Suprapubic skin (tissue), 4 donors: ENCODE measurements around the gene PCDHGC4. TPM values are rescaled to one million over a fixed set of nuclear protein-coding genes. Genes with fewer than 3 reads are reported as not detected.
A peak's percentile ranks its signal among the peaks of the same experiment; 100 is the strongest.

Experiments
- DNase-seq, 2 donors: peaks; one replicate each; pipeline ENCODE4 v3.0.0-alpha.2; 2019; ENCODE audit warnings: low spot score in 2 of 2
- H3K27ac ChIP-seq: fragments of 200-600 bp; sonication (generic); one replicate; pipeline ENCODE4 v1.5.1; 2019
- H3K27me3 ChIP-seq: fragments of 200-600 bp; sonication (generic); one replicate; pipeline ENCODE4 v1.5.1; 2019
- H3K36me3 ChIP-seq: fragments of 200-600 bp; sonication (generic); one replicate; pipeline ENCODE4 v1.5.1; 2019
- H3K4me1 ChIP-seq: fragments of 200-600 bp; sonication (generic); one replicate; pipeline ENCODE4 v1.5.1; 2019
- H3K4me3 ChIP-seq: fragments of 200-600 bp; sonication (generic); one replicate; pipeline ENCODE4 v1.5.1; 2019; ENCODE audit warnings: mild to moderate bottlenecking
- H3K9me3 ChIP-seq: fragments of 200-600 bp; sonication (generic); one replicate; pipeline ENCODE4 v1.5.1; 2019
- CTCF ChIP-seq, 2 donors: fragments of 200-600 bp in 1 of 2; fragments of 450-650 bp in 1 of 2; sonication (generic) in 1 of 2; IDR thresholded peaks; one replicate each; pipeline ENCODE4 v1.5.1; 2016 to 2019; ENCODE audit warnings: antibody characterized with exemption in 2 of 2, mild to moderate bottlenecking in 1 of 2, moderate library complexity in 1 of 2
- EP300 ChIP-seq: sonication (generic); formaldehyde crosslinking; IDR thresholded peaks from one replicate; pipeline ENCODE4 v1.6.1; 2017; ENCODE audit warnings: antibody characterized with exemption
- POLR2A ChIP-seq, 2 donors: fragments of 450-650 bp; IDR thresholded peaks; one replicate each; pipeline ENCODE4 v1.6.1; 2017; ENCODE audit warnings: antibody characterized with exemption in 2 of 2, mild to moderate bottlenecking in 2 of 2, moderate library complexity in 2 of 2
- POLR2AphosphoS5 ChIP-seq, 3 donors: sonication (generic); formaldehyde crosslinking; IDR thresholded peaks; one replicate each; pipeline ENCODE4 v1.6.1; 2017; ENCODE audit warnings: antibody characterized with exemption in 3 of 3
- WGBS: methylation state at CpG from one replicate; pipeline ENCODE4 v1.1.5; 2018; 5-methylcytosine and 5-hydroxymethylcytosine counted together
- total RNA-seq, 4 donors: library from RNA; depleted of rRNA; stranded (reverse); fragments of >200 nt; gene quantifications; one replicate each; pipeline ENCODE4 v1.1.0, GENCODE V29; 2016

The PCDHGC4 gene
- total RNA-seq, 4 donors from 2014 or later = 2.7 to 30.6 (median 15.0) TPM

GRCh38 chr5:141529873-141530272 is 45.0 kb downstream of the PCDHGC4 start:
- WGBS = 96% methylated on average over 7 of the region's 7 CpGs
- peaks cover 40% of the 10 kb centered on the region for H3K36me3 ChIP-seq
- H3K9me3 ChIP-seq = no peaks in the 10 kb centered on the region
- H3K4me3 ChIP-seq = no peak overlapping the region
- peaks cover 39% of the 10 kb centered on the region for H3K4me1 ChIP-seq
- H3K27me3 ChIP-seq = no peaks in the 10 kb centered on the region
- TF ChIP-seq POLR2A (IDR thresholded peaks at IDR 0.05) = no peak
- no peak for TF ChIP-seq EP300
- TF ChIP-seq POLR2AphosphoS5 (IDR thresholded peaks at IDR 0.05) = no peak
- TF ChIP-seq CTCF (IDR thresholded peaks at IDR 0.05) = no peak
- H3K27ac ChIP-seq = peak overlapping the region; percentile 77
- no peak for DNase-seq

GRCh38 chr5:141532726-141533125 is 47.9 kb downstream of the PCDHGC4 start:
- Histone ChIP-seq H3K27ac (no peak overlapping the region), H3K36me3 (peaks cover 29% of the 10 kb centered on the region), H3K27me3 (no peaks in the 10 kb centered on the region), H3K4me3 (no peak overlapping the region), H3K4me1 (peaks cover 25% of the 10 kb centered on the region), H3K9me3 (no peaks in the 10 kb centered on the region)
- TF ChIP-seq POLR2AphosphoS5 (IDR thresholded peaks at IDR 0.05) = no peak
- no peak for TF ChIP-seq EP300
- TF ChIP-seq POLR2A (IDR thresholded peaks at IDR 0.05) = no peak
- no peak for TF ChIP-seq CTCF (IDR thresholded peaks at IDR 0.05)
- WGBS = 100% methylated on average over 1 of the region's 1 CpG
- no peak for DNase-seq

- peaks cover 22% of the 10 kb centered on the region for H3K36me3 ChIP-seq
Observed at GRCh38 chr5:141533897-141534296, 49.1 kb downstream of the PCDHGC4 start.

GRCh38 chr5:141534492-141535213 is 49.8 kb downstream of the PCDHGC4 start:
- no peaks in the 10 kb centered on the region for H3K27me3 ChIP-seq
- no peak for TF ChIP-seq POLR2A (IDR thresholded peaks at IDR 0.05)
- TF ChIP-seq POLR2AphosphoS5 (IDR thresholded peaks at IDR 0.05) = no peak
- TF ChIP-seq EP300 = no peak
- no peak for TF ChIP-seq CTCF (IDR thresholded peaks at IDR 0.05)
- peaks cover 5% of the 10 kb centered on the region for H3K4me1 ChIP-seq
- H3K4me3 ChIP-seq = no peak overlapping the region
- DNase-seq = no peak
- no peaks in the 10 kb centered on the region for H3K9me3 ChIP-seq
- peaks cover 20% of the 10 kb centered on the region for H3K36me3 ChIP-seq
- WGBS = 97% methylated on average over 4 of the region's 4 CpGs
- no peak overlapping the region for H3K27ac ChIP-seq

More at GRCh38 chr5:141533897-141534296, 49.1 kb downstream of the PCDHGC4 start:
- Histone ChIP-seq H3K9me3 (no peaks in the 10 kb centered on the region), H3K4me1 (peaks cover 13% of the 10 kb centered on the region), H3K27ac (no peak overlapping the region), H3K27me3 (no peaks in the 10 kb centered on the region), H3K4me3 (no peak overlapping the region)
- DNase-seq = no peak
- no peak for TF ChIP-seq CTCF (IDR thresholded peaks at IDR 0.05)
- WGBS = 89% methylated on average over 1 of the region's 1 CpG

Other genes with a start within 250 kb of the PCDHGC4 start
- 1 to 10 TPM in 3 of 4 donors, under 1 TPM in 1; 0.68 to 2.3 (median 1.6) TPM for gene PCDHB15, start 239.6 kb upstream of the PCDHGC4 start, total RNA-seq
- gene SLC25A2, start 181.0 kb upstream of the PCDHGC4 start, total RNA-seq = 1 to 10 TPM in 2 of 4 donors, under 1 TPM in 2; 0.57 to 4.5 (median 0.99) TPM
- gene TAF7, start 164.2 kb upstream of the PCDHGC4 start, total RNA-seq = 10 to 100 TPM; 47.3 to 70.3 (median 62.7) TPM
- under 1 TPM; 0.26 to 0.38 (median 0.33) TPM for gene PCDHGA1, start 154.5 kb upstream of the PCDHGC4 start, total RNA-seq
- 1 to 10 TPM; 2.0 to 3.4 (median 2.9) TPM for gene PCDHGA2, start 146.3 kb upstream of the PCDHGC4 start, total RNA-seq
- 1 to 10 TPM; 1.3 to 2.3 (median 1.7) TPM for gene PCDHGA3, start 141.2 kb upstream of the PCDHGC4 start, total RNA-seq
- 1 to 10 TPM; 1.2 to 4.3 (median 2.8) TPM for gene PCDHGB1, start 134.9 kb upstream of the PCDHGC4 start, total RNA-seq
- gene PCDHGA4, start 130.0 kb upstream of the PCDHGC4 start, total RNA-seq = 1 to 10 TPM; 2.0 to 5.6 (median 3.2) TPM
- 1 to 10 TPM; 2.6 to 6.5 (median 3.8) TPM for gene PCDHGB2, start 125.0 kb upstream of the PCDHGC4 start, total RNA-seq
- 1 to 10 TPM; 1.5 to 4.0 (median 2.7) TPM for gene PCDHGA5, start 120.9 kb upstream of the PCDHGC4 start, total RNA-seq
- gene PCDHGB3, start 114.8 kb upstream of the PCDHGC4 start, total RNA-seq = 1 to 10 TPM; 4.3 to 9.7 (median 7.5) TPM
- 1 to 10 TPM; 3.3 to 7.3 (median 5.3) TPM for gene PCDHGA6, start 111.1 kb upstream of the PCDHGC4 start, total RNA-seq
- gene PCDHGA7, start 102.3 kb upstream of the PCDHGC4 start, total RNA-seq = 1 to 10 TPM; 2.7 to 5.6 (median 4.5) TPM
- 10 to 100 TPM in 1 of 4 donors, 1 to 10 TPM in 3; 4.1 to 10.3 (median 7.2) TPM for gene PCDHGB4, start 97.3 kb upstream of the PCDHGC4 start, total RNA-seq
- 1 to 10 TPM; 1.1 to 5.1 (median 2.1) TPM for gene PCDHGA8, start 92.4 kb upstream of the PCDHGC4 start, total RNA-seq
- 10 to 100 TPM; 13.3 to 27.4 (median 15.3) TPM for gene PCDHGB5, start 87.1 kb upstream of the PCDHGC4 start, total RNA-seq
- 10 to 100 TPM in 1 of 4 donors, 1 to 10 TPM in 3; 4.9 to 20.8 (median 7.9) TPM for gene PCDHGA9, start 82.3 kb upstream of the PCDHGC4 start, total RNA-seq
- 10 to 100 TPM in 1 of 4 donors, 1 to 10 TPM in 3; 4.5 to 13.8 (median 8.2) TPM for gene PCDHGB6, start 77.0 kb upstream of the PCDHGC4 start, total RNA-seq
- 10 to 100 TPM in 2 of 4 donors, 1 to 10 TPM in 2; 7.0 to 23.6 (median 10.3) TPM for gene PCDHGA10, start 72.0 kb upstream of the PCDHGC4 start, total RNA-seq
- 10 to 100 TPM in 2 of 4 donors, 1 to 10 TPM in 2; 9.2 to 18.3 (median 9.9) TPM for gene PCDHGB7, start 67.4 kb upstream of the PCDHGC4 start, total RNA-seq
- gene PCDHGA11, start 64.0 kb upstream of the PCDHGC4 start, total RNA-seq = 10 to 100 TPM in 1 of 4 donors, 1 to 10 TPM in 3; 3.4 to 14.3 (median 6.9) TPM
- gene PCDHGA12, start 54.5 kb upstream of the PCDHGC4 start, total RNA-seq = 10 to 100 TPM in 1 of 4 donors, 1 to 10 TPM in 3; 2.9 to 13.4 (median 6.6) TPM
- gene PCDHGC3, start 9.1 kb upstream of the PCDHGC4 start, total RNA-seq = 10 to 100 TPM; 30.0 to 73.4 (median 60.4) TPM
- 10 to 100 TPM in 1 of 4 donors, 1 to 10 TPM in 3; 1.6 to 10.5 (median 3.2) TPM for gene PCDHGC5, start 4.1 kb downstream of the PCDHGC4 start, total RNA-seq
- gene DIAPH1, start 134.0 kb downstream of the PCDHGC4 start, total RNA-seq = 100 to 1,000 TPM in 1 of 4 donors, 10 to 100 TPM in 3; 83.0 to 115 (median 95.1) TPM
- gene HDAC3, start 151.8 kb downstream of the PCDHGC4 start, total RNA-seq = 10 to 100 TPM; 50.0 to 79.2 (median 59.4) TPM
- gene RELL2, start 152.0 kb downstream of the PCDHGC4 start, total RNA-seq = 1 to 10 TPM; 2.9 to 9.0 (median 5.7) TPM
- 100 to 1,000 TPM in 2 of 4 donors, 10 to 100 TPM in 2; 40.1 to 117 (median 77.1) TPM for gene FCHSD1, start 166.4 kb downstream of the PCDHGC4 start, total RNA-seq
- gene ARAP3, start 197.2 kb downstream of the PCDHGC4 start, total RNA-seq = 1 to 10 TPM; 1.5 to 7.4 (median 4.3) TPM